PC-9 (cell line): ENCODE measurements around the gene MCUR1.

Experiments used
- CTCF ChIP-seq: fragments of 200-600 bp; sonication (generic); conservative IDR thresholded peaks from 2 replicates; pipeline ENCODE4 v1.6.1; 2017; ENCODE audit warnings: mixed run types, antibody characterized with exemption, mild to moderate bottlenecking, moderate library complexity
- EZH2 ChIP-seq: fragments of 200-600 bp; sonication (generic); IDR thresholded peaks from 2 replicates; pipeline ENCODE4 v1.8.0; 2017; ENCODE audit warnings: antibody characterized with exemption, low read depth

GRCh38 chr6:13741365-13741764, 73.0 kb downstream of the MCUR1 start:
- TF ChIP-seq CTCF, result no peak
- no peak for TF ChIP-seq EZH2
